KMS-11 (cell line): Measurements from ENCODE around the gene ISYNA1.

Source experiments
- H2AFZ ChIP-seq: fragments of 200-600 bp; sonication (generic); 2 replicates; pipeline ENCODE4 v1.6.1; 2016; ENCODE audit warnings: antibody characterized with exemption, mixed run types, low read depth
- H3K27ac ChIP-seq: fragments of 200-600 bp; sonication (generic); 2 replicates; pipeline ENCODE4 v1.6.1; 2016; ENCODE audit warnings: mild to moderate bottlenecking, mixed run types
- H3K27me3 ChIP-seq: fragments of 200-600 bp; sonication (generic); 2 replicates; pipeline ENCODE4 v1.6.1; 2017; ENCODE audit warnings: mild to moderate bottlenecking, low read depth, mixed run types, moderate library complexity; ENCODE audit not compliant: insufficient read depth
- H3K36me3 ChIP-seq: fragments of 200-600 bp; sonication (generic); 2 replicates; pipeline ENCODE4 v1.6.1; 2017; ENCODE audit warnings: mild to moderate bottlenecking, mixed run types; ENCODE audit not compliant: insufficient read depth
- H3K4me1 ChIP-seq: fragments of 200-600 bp; sonication (generic); 2 replicates; pipeline ENCODE4 v1.6.1; 2016; ENCODE audit warnings: mild to moderate bottlenecking, low read depth, mixed run types; ENCODE audit not compliant: poor library complexity, severe bottlenecking
- H3K4me2 ChIP-seq: fragments of 200-600 bp; sonication (generic); 2 replicates; pipeline ENCODE4 v1.7.0; 2016; ENCODE audit warnings: mild to moderate bottlenecking, mixed run types
- H3K4me3 ChIP-seq: fragments of 200-600 bp; sonication (generic); IDR thresholded peaks from 2 replicates; pipeline ENCODE4 v1.6.1; 2017; ENCODE audit warnings: low read depth, low read length, mixed read lengths; ENCODE audit not compliant: insufficient read depth
- H3K79me2 ChIP-seq: fragments of 200-600 bp; sonication (generic); 2 replicates; pipeline ENCODE4 v1.6.1; 2016; ENCODE audit warnings: low read depth, mixed run types; ENCODE audit not compliant: insufficient read depth
- H3K9ac ChIP-seq: fragments of 200-600 bp; sonication (generic); 2 replicates; pipeline ENCODE4 v1.6.1; 2016; ENCODE audit warnings: mild to moderate bottlenecking, mixed run types
- H4K20me1 ChIP-seq: fragments of 200-600 bp; sonication (generic); 2 replicates; pipeline ENCODE4 v1.6.1; 2016; ENCODE audit warnings: mild to moderate bottlenecking, mixed run types; ENCODE audit not compliant: insufficient read depth
- CTCF ChIP-seq: fragments of 200-600 bp; sonication (generic); conservative IDR thresholded peaks from 2 replicates; pipeline ENCODE4 v1.6.1; 2017; ENCODE audit warnings: low read depth, mild to moderate bottlenecking, antibody characterized with exemption, low read length, moderate library complexity, mixed read lengths

ISYNA1 gene

GRCh38 chr19:18437491-18438330 lies at the start of gene ISYNA1:
Gene ISYNA1, minus strand, starts transcription at chr19:18438133. Its CDS starts 154 bp downstream, at chr19:18437979.
- H3K27ac ChIP-seq: no peak within 1 kb of the TSS
- peaks cover 4% of the 10 kb centered on the region for H3K4me1 ChIP-seq
- TF ChIP-seq CTCF: no peak

GRCh38 chr19:18486746-18487145 lies 48.8 kb upstream of the ISYNA1 start:
- H3K9ac ChIP-seq: no peak overlapping the region
- H3K4me2 ChIP-seq: no peak overlapping the region
- H4K20me1 ChIP-seq: peaks cover 62% of the 10 kb centered on the region
- H3K4me3 ChIP-seq: no peak overlapping the region
- no peaks in the 10 kb centered on the region for H3K27me3 ChIP-seq
- no peaks in the 10 kb centered on the region for H3K36me3 ChIP-seq
- H3K79me2 ChIP-seq: peaks cover 93% of the 10 kb centered on the region
- peaks cover 21% of the 10 kb centered on the region for H3K4me1 ChIP-seq
- H3K27ac ChIP-seq: no peak overlapping the region
- no peak for TF ChIP-seq CTCF
- H2AFZ ChIP-seq: no peak overlapping the region

More at GRCh38 chr19:18437491-18438330, at the start of gene ISYNA1:
- no peak within 1 kb of the TSS; the same call in 1 of the 2 replicates for H2AFZ ChIP-seq
- H3K9ac ChIP-seq: no peak within 1 kb of the TSS
- no peaks in the 10 kb centered on the region for H3K36me3 ChIP-seq
- no peaks in the 10 kb centered on the region for H3K27me3 ChIP-seq
- H4K20me1 ChIP-seq: no peaks in the 10 kb centered on the region
- H3K4me3 ChIP-seq: no peak within 1 kb of the TSS
- no peak within 1 kb of the TSS for H3K4me2 ChIP-seq
- H3K79me2 ChIP-seq: no peaks in the 10 kb centered on the region

- Histone ChIP-seq H3K9ac (no peak overlapping the region), H3K27me3 (no peaks in the 10 kb centered on the region), H3K27ac (no peak overlapping the region), H3K79me2 (peaks cover 97% of the 10 kb centered on the region), H3K4me1 (peaks cover 28% of the 10 kb centered on the region), H4K20me1 (peaks cover 60% of the 10 kb centered on the region), H3K36me3 (no peaks in the 10 kb centered on the region), H3K4me3 (no peak overlapping the region), H3K4me2 (no peak overlapping the region), H2AFZ (no peak overlapping the region)
- TF ChIP-seq CTCF: no peak
Observed at GRCh38 chr19:18484992-18485391, 47.1 kb upstream of the ISYNA1 start.

- Histone ChIP-seq H3K4me3 (no peak overlapping the region), H3K4me1 (peaks cover 30% of the 10 kb centered on the region), H3K9ac (no peak overlapping the region), H3K27me3 (no peaks in the 10 kb centered on the region), H3K27ac (no peak overlapping the region), H3K79me2 (peaks cover 98% of the 10 kb centered on the region), H3K4me2 (no peak overlapping the region), H2AFZ (no peak overlapping the region), H4K20me1 (peaks cover 62% of the 10 kb centered on the region), H3K36me3 (no peaks in the 10 kb centered on the region)
- no peak for TF ChIP-seq CTCF
Observed at GRCh38 chr19:18483119-18483890, 45.4 kb upstream of the ISYNA1 start.
